DMS153 (cell line): Measurements from ENCODE around the gene UGGT1.

Source experiments
- DNase-seq: peaks from one replicate; lab custom pipeline; 2025; lab: John Stamatoyannopoulos, UW

The UGGT1 gene

DNA sequence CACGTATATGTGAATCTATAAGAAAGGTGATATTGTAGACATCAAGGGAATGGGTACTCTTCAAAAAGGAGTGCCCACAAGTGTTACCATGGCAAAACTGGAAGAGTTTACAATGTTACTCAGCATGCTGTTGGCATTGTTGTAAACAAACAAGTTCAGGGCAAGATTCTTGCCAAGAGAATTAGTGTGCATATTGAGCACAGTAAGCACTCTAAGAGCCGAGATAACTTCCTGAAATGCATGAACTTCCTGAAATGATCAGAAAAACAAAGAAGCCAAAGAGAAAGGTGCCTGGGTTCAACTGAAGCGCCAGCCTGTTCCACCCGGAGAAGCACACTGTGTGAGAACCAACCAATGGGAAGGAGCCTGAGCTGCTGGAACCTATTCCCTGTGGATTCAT is 126.7 kb downstream of the UGGT1 start:
- DNase-seq: no peak

DNA sequence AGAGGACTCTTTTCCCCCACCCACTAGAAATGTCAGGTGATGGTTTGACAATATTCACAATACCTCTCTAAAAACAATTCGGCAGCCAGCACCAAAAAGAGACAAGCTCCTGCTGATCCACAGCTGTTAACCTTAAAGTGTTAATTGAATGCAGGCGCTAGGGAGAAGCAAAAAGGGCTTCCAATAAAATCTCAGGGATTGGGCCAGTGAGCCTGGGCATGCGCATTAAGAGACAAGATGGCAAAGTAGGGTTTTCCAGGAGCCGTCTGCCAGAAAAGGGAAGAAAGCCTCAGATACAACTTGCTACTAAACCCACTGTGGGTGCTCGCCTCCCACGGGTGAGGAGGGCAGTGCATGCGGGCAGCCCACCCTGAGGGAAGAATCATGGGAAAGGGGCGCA is 128.9 kb downstream of the UGGT1 start:
- DNase-seq: no peak

DNA sequence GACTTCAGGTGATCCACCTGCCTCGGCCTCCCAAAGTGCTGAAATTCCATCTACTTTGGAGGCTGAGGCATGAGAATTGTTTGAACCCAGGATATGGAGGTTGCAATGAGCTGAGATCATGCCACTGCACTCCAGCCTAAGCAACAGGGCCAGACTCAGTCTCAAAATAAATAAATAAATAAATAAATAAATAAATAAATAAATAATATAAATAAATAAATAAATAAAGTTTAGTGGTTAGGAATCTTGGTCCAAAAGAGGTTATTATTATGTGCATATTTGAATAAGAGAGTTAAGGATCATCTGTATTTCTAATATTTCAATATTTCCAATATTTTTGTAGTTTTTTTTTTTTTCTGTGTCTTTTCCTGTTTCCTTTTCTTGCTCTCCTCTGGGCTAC is 136.9 kb downstream of the UGGT1 start:
- DNase-seq: no peak

DNA sequence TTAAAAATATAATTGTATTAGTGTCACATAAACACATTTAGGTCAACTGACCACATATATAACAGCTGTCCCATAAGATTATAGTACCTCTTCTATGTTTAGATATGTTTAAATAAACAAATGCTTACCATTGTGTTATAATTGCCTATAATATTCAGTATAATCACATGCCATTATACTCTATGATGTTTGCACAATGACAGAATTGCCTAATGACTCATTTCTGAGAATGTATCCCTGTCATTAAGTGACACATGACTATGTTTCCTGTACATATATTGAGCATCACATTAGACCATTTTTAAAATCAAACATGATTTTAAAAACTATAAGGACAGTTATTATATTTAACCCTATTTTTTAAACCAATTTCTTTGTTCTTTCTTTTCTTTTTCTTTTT is 137.9 kb downstream of the UGGT1 start:
- peak; percentile 32 for DNase-seq

DNA sequence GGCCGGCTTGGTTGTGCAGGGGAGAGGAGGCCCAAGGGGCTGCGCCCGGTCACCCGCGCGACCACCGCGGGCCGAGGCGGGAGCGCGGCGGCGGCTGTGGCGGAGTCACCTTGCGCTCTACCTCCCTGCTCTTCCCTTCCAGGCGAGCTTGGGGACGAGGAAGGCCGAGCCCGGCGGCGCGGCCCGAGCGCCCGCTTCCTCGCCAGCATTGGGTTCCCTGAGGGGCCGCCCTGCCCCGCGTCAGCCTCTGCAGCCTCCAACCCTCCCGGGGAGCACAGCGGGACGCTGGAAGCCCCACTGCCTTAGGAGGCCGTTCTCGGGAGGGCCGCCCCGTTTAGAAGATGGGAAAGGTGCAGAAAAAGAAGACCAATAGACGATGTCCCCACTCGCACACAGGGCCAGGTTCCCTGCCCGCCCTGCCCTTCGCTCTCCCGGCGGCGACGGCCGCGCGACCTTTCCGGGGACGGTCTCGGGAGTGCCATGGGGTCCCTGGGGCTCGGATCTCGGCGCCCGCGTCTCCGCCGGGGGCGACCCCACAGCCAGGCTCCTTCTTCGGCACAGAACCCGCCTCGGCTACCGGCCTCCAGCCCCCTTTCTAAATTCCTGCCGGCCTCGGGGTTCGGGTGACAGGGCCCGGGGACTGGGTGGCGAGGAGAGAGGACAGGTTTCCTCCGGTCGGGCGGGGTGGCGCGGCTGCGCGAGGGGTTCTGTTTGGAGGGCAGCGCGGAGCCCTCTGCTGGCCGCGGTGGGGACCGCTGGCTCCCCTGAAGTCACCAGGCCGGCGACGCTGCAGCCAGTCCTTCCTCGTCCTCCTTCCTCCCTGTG is 142.2 kb downstream of the UGGT1 start:
- peak; percentile 49 for DNase-seq

DNA sequence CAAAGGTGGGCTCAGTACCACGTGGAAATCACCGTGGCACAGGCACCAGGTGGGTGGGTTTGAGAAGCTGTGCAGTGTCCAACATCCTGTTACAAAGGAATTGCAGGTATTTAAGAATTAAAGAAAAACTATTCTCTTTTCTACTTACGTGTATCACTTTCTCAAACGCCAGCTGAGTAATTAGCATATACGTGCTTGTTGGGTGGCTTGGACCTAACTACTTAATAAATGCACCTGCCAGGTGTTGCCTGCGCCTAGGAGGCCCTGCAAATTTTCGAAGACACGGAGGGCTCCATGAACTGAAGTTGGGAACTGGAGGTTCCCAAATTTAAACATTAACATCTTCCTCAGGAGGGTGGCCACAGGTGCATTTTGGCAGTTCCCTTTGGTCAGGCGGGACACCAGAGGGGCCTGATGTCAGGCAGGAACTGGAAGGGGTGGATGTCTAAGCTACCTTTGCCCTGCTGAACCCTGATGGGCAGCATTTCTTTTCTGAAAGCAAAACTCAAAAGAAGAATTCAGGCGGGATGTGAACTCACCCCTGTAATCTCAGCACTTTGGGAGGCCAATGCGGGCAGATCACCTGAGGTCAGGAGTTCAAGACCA is 142.9 kb downstream of the UGGT1 start:
- no peak for DNase-seq

DNA sequence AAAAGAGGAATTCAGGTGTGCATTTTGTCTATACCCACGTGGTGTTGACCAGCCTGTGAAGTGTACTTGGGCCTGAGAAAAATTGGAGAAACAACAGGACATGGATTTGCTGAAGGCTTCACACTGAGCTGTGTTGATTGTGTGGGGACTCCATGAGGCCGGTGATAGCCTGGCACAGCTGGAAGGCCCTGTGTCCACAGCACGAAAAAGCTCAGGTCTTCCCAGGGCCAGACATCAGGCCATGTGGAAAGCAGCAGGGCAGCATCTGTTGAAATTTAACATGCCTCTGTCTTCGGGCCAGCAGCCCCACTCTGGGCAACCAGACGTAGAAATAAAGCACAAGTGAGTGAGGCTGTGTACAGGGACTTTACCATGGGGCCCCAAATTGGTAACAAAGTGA is 143.6 kb downstream of the UGGT1 start:
- no peak for DNase-seq

DNA sequence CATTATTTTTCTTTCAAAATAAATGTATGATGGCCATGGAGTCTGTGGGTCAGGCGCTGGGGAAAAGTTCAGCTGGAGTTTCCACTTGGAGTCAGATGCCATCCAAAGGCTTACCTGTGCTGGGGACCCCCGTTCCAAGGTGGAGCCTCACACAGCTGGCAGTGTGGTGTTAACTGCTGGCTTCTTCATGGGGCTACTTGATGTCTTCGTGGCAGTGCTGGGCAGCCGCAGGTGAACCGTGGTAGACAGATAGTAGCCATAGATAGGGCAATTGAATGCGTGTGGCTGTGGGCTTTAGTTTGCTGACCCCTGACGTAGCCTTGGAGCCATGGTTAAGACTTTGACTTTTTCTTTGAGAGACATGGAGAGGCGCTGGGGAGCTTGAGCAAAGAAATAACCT is 144.6 kb downstream of the UGGT1 start:
- no peak for DNase-seq

DNA sequence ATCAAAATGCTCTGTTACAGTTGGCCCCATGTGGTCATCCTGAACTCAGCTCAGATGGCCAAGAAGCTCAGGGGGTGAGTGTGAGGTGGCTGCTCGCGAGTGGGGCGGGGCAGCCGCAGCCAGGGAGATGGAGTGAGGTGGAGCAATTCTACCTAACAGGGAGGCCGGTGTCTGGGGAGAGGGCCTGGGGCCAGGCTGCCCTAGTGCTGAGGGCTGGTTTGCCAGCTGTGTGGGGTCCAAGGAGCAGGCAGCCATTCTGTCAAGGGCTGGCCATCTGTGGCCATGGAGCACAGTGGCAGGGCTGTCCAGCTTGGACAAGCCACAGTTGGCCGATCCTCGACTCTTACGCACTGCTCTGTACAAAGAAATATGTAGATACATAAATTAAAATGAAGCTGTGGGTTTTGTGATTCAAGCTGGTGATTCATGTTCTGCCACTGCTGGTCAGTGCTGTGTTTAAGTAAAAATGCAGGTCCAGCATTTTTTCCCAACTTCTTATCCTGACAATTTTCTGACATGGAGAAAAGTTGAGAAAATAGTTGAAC is 145.6 kb downstream of the UGGT1 start:
- DNase-seq: no peak

DNA sequence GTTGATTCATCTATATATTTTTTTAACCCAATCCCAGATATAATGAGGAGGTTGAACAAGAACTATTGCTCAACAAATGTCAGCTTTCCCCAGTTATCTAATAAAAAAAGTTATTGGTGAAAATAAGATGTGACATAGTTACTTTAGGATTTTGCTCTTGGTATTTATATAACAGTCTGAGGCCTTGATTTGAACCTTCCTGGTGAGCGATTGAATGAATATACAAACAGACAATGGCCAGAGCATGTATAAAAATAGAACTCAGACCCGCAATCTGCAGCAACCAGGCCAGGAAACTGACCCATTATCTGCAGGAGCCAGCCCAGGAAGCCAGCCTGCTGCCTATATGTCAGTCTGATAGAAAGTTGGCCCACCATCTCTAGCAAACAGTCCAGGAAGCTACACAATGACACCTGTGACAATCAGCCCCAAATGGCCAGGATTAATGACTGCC is 146.1 kb downstream of the UGGT1 start:
- no peak for DNase-seq

DNA sequence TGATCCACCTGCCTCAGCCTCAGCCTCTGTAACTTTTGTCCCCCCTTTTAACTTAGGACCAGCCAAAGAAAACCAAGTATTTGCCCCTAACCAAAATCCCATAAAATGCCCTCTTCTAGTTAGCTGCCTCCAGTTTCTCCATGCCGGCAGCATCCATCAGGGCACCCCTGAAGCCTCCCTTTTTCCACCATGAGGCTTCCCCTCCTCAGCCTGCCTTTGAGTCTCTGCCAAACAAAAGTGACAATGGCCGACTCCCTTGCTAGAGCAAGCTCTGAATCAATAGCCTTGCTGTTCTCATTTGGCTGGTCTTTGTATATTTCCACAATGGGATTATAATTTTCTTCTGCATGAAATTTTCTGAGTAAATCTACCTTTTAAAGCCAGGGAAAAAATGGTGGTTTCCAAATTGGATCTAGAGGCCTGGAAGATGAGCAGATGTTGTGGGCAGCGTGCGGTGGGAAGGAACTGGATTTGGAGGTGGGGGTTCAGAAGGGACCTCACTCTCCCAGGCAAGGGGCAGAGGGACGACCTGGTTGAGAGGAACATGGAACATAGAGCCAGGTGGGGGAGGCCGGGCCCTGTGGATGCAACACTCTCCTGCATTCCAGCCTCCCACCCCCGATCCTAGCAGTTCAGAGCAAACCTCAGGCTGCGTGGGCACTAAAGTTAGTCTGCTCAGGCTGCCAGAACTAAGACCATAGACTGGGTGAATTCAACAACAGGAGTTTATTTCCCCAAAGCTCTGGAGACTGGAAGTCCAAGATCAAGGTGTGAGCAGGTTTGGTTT is 147.1 kb downstream of the UGGT1 start:
- no peak for DNase-seq

DNA sequence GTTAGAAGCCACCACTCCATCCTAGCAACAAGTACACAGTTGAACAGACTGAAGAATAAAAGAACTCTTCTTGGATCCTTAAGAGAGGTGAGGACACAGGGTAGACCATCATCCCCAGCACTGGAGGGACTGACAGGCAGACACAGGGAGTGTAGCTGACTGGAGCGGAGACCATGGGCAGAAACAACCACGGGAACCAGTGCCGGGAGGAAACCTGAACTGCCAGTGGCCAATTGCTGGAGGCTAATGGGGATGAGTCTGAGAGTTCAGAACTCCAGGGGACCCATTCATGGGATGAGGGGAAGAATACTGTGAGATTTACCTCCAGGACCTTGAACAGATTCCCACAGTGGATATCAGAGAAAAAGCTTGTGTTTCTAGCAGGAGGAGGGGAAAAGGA is 150.9 kb downstream of the UGGT1 start:
- no peak for DNase-seq
